Glutamatergic neuron (in vitro differentiated cells): ENCODE results near the gene TOMM34. TPM values are rescaled to one million over a fixed set of nuclear protein-coding genes. Genes with fewer than 3 reads are reported as not detected.

ENCODE experiments used
- DNase-seq: peaks from one replicate; pipeline ENCODE4 v3.0.0; 2022
- H3K27ac Mint-ChIP-seq: one replicate; pipeline ENCODE4 v1.8.0; 2020; ENCODE audit warnings: mild to moderate bottlenecking, mixed read lengths, inconsistent platforms; ENCODE audit not compliant: unreplicated experiment
- H3K27me3 Mint-ChIP-seq: one replicate; pipeline ENCODE4 v1.8.0; 2020; ENCODE audit warnings: mild to moderate bottlenecking, moderate library complexity, mixed read lengths, inconsistent platforms; ENCODE audit not compliant: unreplicated experiment
- H3K36me3 Mint-ChIP-seq: one replicate; pipeline ENCODE4 v1.8.0; 2020; ENCODE audit warnings: mild to moderate bottlenecking, mixed read lengths, inconsistent platforms; ENCODE audit not compliant: unreplicated experiment
- H3K4me1 Mint-ChIP-seq: one replicate; pipeline ENCODE4 v1.8.0; 2020; ENCODE audit warnings: mild to moderate bottlenecking, low read depth, mixed read lengths, inconsistent platforms; ENCODE audit not compliant: unreplicated experiment
- H3K4me3 Mint-ChIP-seq: one replicate; pipeline ENCODE4 v1.8.0; 2020; ENCODE audit warnings: mild to moderate bottlenecking, mixed read lengths, inconsistent platforms; ENCODE audit not compliant: unreplicated experiment
- H3K9me3 Mint-ChIP-seq: one replicate; pipeline ENCODE4 v1.8.0; 2020; ENCODE audit warnings: mild to moderate bottlenecking, moderate library complexity, mixed read lengths, inconsistent platforms; ENCODE audit not compliant: unreplicated experiment
- CTCF ChIP-seq: fragments of 200-600 bp; sonication (generic); IDR thresholded peaks from one replicate; pipeline ENCODE4 v1.5.0; 2021; ENCODE audit not compliant: partially characterized antibody, unreplicated experiment
- total RNA-seq: library from RNA; stranded (reverse); fragmentation: NEBNext Ultra II Directional; extraction: Animal tissue kit (Norgen Biotek cat#: 25700); gene quantifications from one replicate; pipeline ENCODE4 v1.2.1, GENCODE V29; 2021; ENCODE audit not compliant: unreplicated experiment

The TOMM34 gene
- total RNA-seq, 1 donor from 2014 or later, result 10.8 TPM

DNA sequence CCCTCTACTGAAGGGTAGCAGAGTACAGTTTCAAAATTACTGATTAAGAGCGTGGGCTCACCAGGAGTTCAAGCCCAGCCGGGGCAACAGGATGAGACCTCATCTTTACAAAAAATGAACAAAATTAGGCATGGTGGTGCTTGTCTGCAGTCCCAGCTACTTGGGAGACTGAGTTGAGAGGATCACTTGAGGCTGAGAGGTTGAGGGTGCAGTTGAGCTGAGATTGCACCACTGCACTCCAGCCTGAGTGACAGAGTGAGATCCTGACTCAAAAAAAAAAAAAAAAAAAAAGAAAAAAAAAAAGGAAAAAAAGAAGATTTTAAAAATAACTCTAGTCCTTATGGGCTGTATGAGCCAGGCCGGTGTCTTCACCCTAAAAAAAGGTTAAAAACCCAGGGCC is 31.6 kb downstream of the TOMM34 start:
- no peaks in the 10 kb centered on the region for H3K9me3 Mint-ChIP-seq

DNA sequence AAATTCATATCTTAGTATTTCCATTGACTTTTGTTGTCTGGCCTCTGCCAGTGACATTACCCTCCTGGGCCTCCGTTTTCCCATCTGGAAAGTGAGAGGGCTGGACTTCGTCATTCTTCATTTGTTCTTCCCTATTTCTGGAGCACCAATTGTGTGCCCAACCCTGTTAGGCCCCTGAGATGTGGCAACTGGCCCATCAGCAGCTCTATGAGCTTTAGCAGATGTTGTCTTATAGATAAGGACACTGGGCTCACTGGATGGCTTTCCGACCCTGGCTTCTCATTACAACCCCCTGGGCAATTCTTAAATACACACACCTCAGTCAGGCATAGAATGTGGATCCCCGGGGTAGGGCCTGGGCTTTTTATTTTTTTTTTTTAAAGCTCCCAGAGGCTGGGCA is 35.7 kb downstream of the TOMM34 start:
- Mint-ChIP-seq H3K4me3 (no peak overlapping the region), H3K27me3 (peaks cover 1% of the 10 kb centered on the region), H3K36me3 (no peaks in the 10 kb centered on the region), H3K4me1 (no peaks in the 10 kb centered on the region), H3K9me3 (no peaks in the 10 kb centered on the region), H3K27ac (no peak overlapping the region)
- no peak for DNase-seq
- TF ChIP-seq CTCF, result no peak

More for the DNA sequence above, 31.6 kb downstream of the TOMM34 start:
- Mint-ChIP-seq H3K27ac (no peak overlapping the region), H3K4me1 (no peaks in the 10 kb centered on the region), H3K36me3 (no peaks in the 10 kb centered on the region), H3K27me3 (peaks cover 1% of the 10 kb centered on the region), H3K4me3 (no peak overlapping the region)
- DNase-seq, result no peak
- no peak for TF ChIP-seq CTCF

- no peaks in the 10 kb centered on the region for H3K4me1 Mint-ChIP-seq
- no peaks in the 10 kb centered on the region for H3K36me3 Mint-ChIP-seq
- no peak overlapping the region for H3K27ac Mint-ChIP-seq
- H3K27me3 Mint-ChIP-seq, result no peaks in the 10 kb centered on the region
- no peak overlapping the region for H3K4me3 Mint-ChIP-seq
- TF ChIP-seq CTCF, result no peak
- no peaks in the 10 kb centered on the region for H3K9me3 Mint-ChIP-seq
- no peak for DNase-seq
Measured at GRCh38 chr20:44921447-44921846, 38.8 kb downstream of the TOMM34 start.

DNA sequence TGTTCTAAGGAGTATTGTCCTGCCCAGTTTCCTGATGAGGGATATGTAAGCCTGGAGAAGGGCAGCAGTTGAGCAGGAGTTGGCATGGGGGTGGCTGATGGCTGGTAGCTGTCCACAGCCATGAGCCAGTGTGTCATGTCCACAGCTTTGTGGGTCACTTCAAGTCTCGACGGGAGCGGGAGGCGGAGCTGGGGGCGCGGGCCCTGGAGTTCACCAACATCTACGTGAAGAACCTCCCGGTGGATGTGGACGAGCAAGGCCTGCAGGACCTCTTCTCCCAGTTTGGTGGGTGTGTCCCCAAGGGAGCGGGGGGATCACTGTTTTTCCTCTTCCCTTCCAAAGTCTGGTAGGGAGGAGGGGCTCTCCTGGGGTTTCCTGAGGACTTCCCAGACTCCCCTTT is 41.4 kb downstream of the TOMM34 start:
- Mint-ChIP-seq H3K27me3 (no peaks in the 10 kb centered on the region), H3K36me3 (no peaks in the 10 kb centered on the region), H3K4me3 (no peak overlapping the region), H3K9me3 (no peaks in the 10 kb centered on the region), H3K4me1 (no peaks in the 10 kb centered on the region), H3K27ac (no peak overlapping the region)
- no peak for DNase-seq
- no peak for TF ChIP-seq CTCF

- no peaks in the 10 kb centered on the region for H3K36me3 Mint-ChIP-seq
- H3K9me3 Mint-ChIP-seq, result no peaks in the 10 kb centered on the region
- no peaks in the 10 kb centered on the region for H3K27me3 Mint-ChIP-seq
- TF ChIP-seq CTCF, result no peak
- no peak for DNase-seq
- no peaks in the 10 kb centered on the region for H3K4me1 Mint-ChIP-seq
- no peak overlapping the region for H3K4me3 Mint-ChIP-seq
- no peak overlapping the region for H3K27ac Mint-ChIP-seq
Measured at GRCh38 chr20:44918342-44918741, 41.9 kb downstream of the TOMM34 start.
